GM21515 (cell line): Measurements from ENCODE around the gene ADAT3.

ENCODE experiments used
- ATAC-seq: cut with Tn5 transposase; IDR thresholded peaks from one replicate; pipeline ENCODE4 v1.9.1; 2021; ENCODE audit not compliant: unreplicated experiment

The ADAT3 gene

GRCh38 chr19:1955171-1956121 lies 50.2 kb downstream of the ADAT3 start:
- ATAC-seq = no peak

GRCh38 chr19:1956122-1956494 lies 50.9 kb downstream of the ADAT3 start:
- no peak for ATAC-seq

GRCh38 chr19:1956868-1957492 lies 51.8 kb downstream of the ADAT3 start:
- no peak for ATAC-seq

- ATAC-seq = no peak
These were observed 52.5 kb downstream of the ADAT3 start for GRCh38 chr19:1957562-1958248.

GRCh38 chr19:1959928-1960589 lies 54.9 kb downstream of the ADAT3 start:
- no peak for ATAC-seq

GRCh38 chr19:1961000-1961883 lies 56.0 kb downstream of the ADAT3 start:
- ATAC-seq = no peak

GRCh38 chr19:1962674-1963073 lies 57.5 kb downstream of the ADAT3 start:
- ATAC-seq = no peak
